HepG2 (cell line): ENCODE data around the gene MORF4L1. TPM values are rescaled to one million over a fixed set of nuclear protein-coding genes. Genes with fewer than 3 reads are reported as not detected.

ENCODE experiments used
- AKAP8 ChIP-seq: sonication (generic); formaldehyde crosslinking; IDR thresholded peaks from 2 replicates; pipeline ENCODE4 v1.5.1; 2020; ENCODE audit warnings: mild to moderate bottlenecking, missing genetic modification reagents
- ARHGAP35 ChIP-seq: sonication (generic); formaldehyde crosslinking; IDR thresholded peaks from 2 replicates; pipeline ENCODE4 v1.9.0; 2022; ENCODE audit warnings: mild to moderate bottlenecking, inconsistent platforms, moderate library complexity, missing genetic modification reagents, borderline replicate concordance
- BCL3 ChIP-seq: sonication (generic); formaldehyde crosslinking; IDR thresholded peaks from 2 replicates; pipeline ENCODE4 v1.5.1; 2020; ENCODE audit warnings: mild to moderate bottlenecking, missing genetic modification reagents, moderate library complexity
- CHD2 ChIP-seq: IDR thresholded peaks from 2 replicates; pipeline ENCODE4 v1.6.1; 2011; ENCODE audit warnings: low read depth, low read length, improper control_type of control experiment
- CREB3 ChIP-seq: sonication (generic); formaldehyde crosslinking; IDR thresholded peaks from 2 replicates; pipeline ENCODE4 v1.5.0; 2020; ENCODE audit warnings: missing genetic modification reagents
- CTCF ChIP-seq: sonication (generic); formaldehyde crosslinking; IDR thresholded peaks from 2 replicates; pipeline ENCODE4 v1.5.0; 2020; ENCODE audit warnings: mild to moderate bottlenecking, missing genetic modification reagents, moderate library complexity
- ELK4 ChIP-seq: sonication (generic); formaldehyde crosslinking; IDR thresholded peaks from 2 replicates; pipeline ENCODE4 v1.9.0; 2021; ENCODE audit warnings: missing genetic modification reagents, borderline replicate concordance
- GATAD2A ChIP-seq: IDR thresholded peaks from 2 replicates; pipeline ENCODE4 v1.6.1; 2016
- GLI4 ChIP-seq: sonication (generic); formaldehyde crosslinking; IDR thresholded peaks from 2 replicates; pipeline ENCODE4 v1.5.1; 2020; ENCODE audit warnings: missing genetic modification reagents, mild to moderate bottlenecking, moderate library complexity, borderline replicate concordance
- GTF2F1 ChIP-seq: fragments of 150-350 bp; IDR thresholded peaks from 2 replicates; pipeline ENCODE4 v1.6.1; 2014; ENCODE audit warnings: low read length
- GTF3A ChIP-seq: sonication (generic); formaldehyde crosslinking; conservative IDR thresholded peaks from 2 replicates; pipeline ENCODE4 v1.4.0; 2020; ENCODE audit warnings: mild to moderate bottlenecking, missing genetic modification reagents
- HNF4G ChIP-seq, 2 experiments: sonication (generic) in 1 of 2; formaldehyde crosslinking in 1 of 2; IDR thresholded peaks; 2 replicates each; pipeline versions ENCODE4 v1.4.0 to v1.6.1; 2011 to 2020; ENCODE audit warnings: borderline replicate concordance in 2 of 2, low read depth in 2 of 2, mild to moderate bottlenecking in 2 of 2, low read length in 1 of 2, missing genetic modification reagents in 1 of 2, moderate library complexity in 1 of 2
- HNRNPK ChIP-seq: fragments of 200-400 bp; formaldehyde crosslinking; IDR thresholded peaks from 2 replicates; pipeline ENCODE4 v1.6.1; 2018; ENCODE audit warnings: low read length, low read depth, moderate library complexity, mild to moderate bottlenecking; ENCODE audit not compliant: poor library complexity, severe bottlenecking
- KLF6 ChIP-seq: IDR thresholded peaks from 2 replicates; pipeline ENCODE4 v1.8.0; 2016; ENCODE audit warnings: missing biosample characterization, missing genetic modification reagents
- MEF2D ChIP-seq: sonication (generic); formaldehyde crosslinking; IDR thresholded peaks from 2 replicates; pipeline ENCODE4 v1.5.1; 2020; ENCODE audit warnings: mild to moderate bottlenecking, missing genetic modification reagents
- PHF8 ChIP-seq: sonication (generic); formaldehyde crosslinking; IDR thresholded peaks from 2 replicates; pipeline ENCODE4 v1.5.0; 2020; ENCODE audit warnings: missing genetic modification reagents
- RELA ChIP-seq: sonication (generic); formaldehyde crosslinking; IDR thresholded peaks from 2 replicates; pipeline ENCODE4 v1.4.0; 2020; ENCODE audit warnings: missing genetic modification reagents
- THAP11 ChIP-seq: IDR thresholded peaks from 2 replicates; pipeline ENCODE4 v1.6.1; 2016; ENCODE audit warnings: missing biosample characterization, missing genetic modification reagents
- TRIM22 ChIP-seq: fragments of 450-650 bp; IDR thresholded peaks from 2 replicates; pipeline ENCODE4 v1.6.1; 2017
- ZNF136 ChIP-seq: sonication (generic); formaldehyde crosslinking; IDR thresholded peaks from 2 replicates; pipeline ENCODE4 v1.8.1; 2022; ENCODE audit warnings: low read depth, mild to moderate bottlenecking, moderate library complexity, missing genetic modification reagents
- polyA plus RNA-seq, 8 experiments: library from polyadenylated mRNA; depleted of rRNA in 3 of 8; stranded (reverse) in 7 of 8; unstranded in 1 of 8; fragments of >200 nt; fragmentation: Illumina TruSeq in 4 of 8; extraction: Trizol in 4 of 8; gene quantifications; 2 replicates each; pipeline versions ENCODE4 v1.2.1 to v1.2.3, GENCODE V29; 2011 to 2016; ENCODE audit warnings: low read depth in 4 of 8, missing spikeins in 1 of 8, mixed read lengths in 1 of 8; ENCODE audit not compliant: insufficient read depth in 1 of 8
- total RNA-seq, 5 experiments: library from RNA; depleted of rRNA; stranded (reverse); fragments of >200 nt; fragmentation: Illumina TruSeq; extraction: Trizol; gene quantifications; 2 replicates each; pipeline ENCODE4 v1.2.3, GENCODE V29; 2016; ENCODE audit warnings: low read depth in 1 of 5
- TF ChIP-seq, protein P1 (sequence below): sonication (generic); formaldehyde crosslinking; conservative IDR thresholded peaks from 2 replicates; pipeline ENCODE4 v1.4.0; 2020; ENCODE audit warnings: mild to moderate bottlenecking, missing genetic modification reagents, moderate library complexity

Gene MORF4L1
- total and polyA plus RNA-seq, 2 of the 13 experiments (the other 11 are each of a cell fraction or from before 2014, with no cell fraction given) = 218 to 219 TPM

DNA sequence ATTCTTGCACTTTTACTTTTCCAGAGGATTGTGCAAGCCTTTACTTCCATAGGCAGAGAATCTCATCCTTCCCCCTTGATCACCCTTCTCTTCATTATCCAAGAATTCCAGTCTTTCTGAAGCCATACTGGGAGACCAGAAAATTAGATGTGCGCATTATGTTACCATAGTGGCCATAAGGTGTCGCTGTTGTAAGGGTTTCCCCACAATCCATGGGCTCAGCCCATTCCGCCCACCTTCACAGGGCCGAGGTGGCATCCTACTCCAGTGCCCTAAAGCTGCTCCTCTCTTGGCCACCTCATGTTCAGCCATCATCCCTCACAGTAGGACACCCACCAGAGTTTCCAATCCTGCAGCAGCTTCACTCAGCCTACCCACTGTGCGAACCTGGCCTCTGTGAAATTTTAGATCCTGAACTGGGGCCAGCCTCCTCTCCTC is 37.1 kb downstream of the MORF4L1 start (continued):
- TF ChIP-seq PHF8 (no peak), CHD2 (no peak), RELA (CRISPR knock-in tag) (no peak), TRIM22 (no peak), GTF3A (CRISPR knock-in tag) (no peak), CREB3 (CRISPR knock-in tag) (no peak), HNRNPK (no peak), GTF2F1 (no peak), ZNF136 (no peak), GATAD2A (CRISPR knock-in tag) (peak; percentile 17; the same call in 1 of the 2 replicates), THAP11 (CRISPR knock-in tag) (no peak), CTCF (CRISPR knock-in tag) (peak; percentile 91), MEF2D (CRISPR knock-in tag) (no peak), GLI4 (no peak), BCL3 (CRISPR knock-in tag) (no peak), AKAP8 (0 out of 2 replicates have a peak, but pooled peaks have one; percentile 58), KLF6 (CRISPR knock-in tag) (no peak), ELK4 (CRISPR knock-in tag) (no peak), ARHGAP35 (CRISPR knock-in tag) (no peak), HNF4G (IDR thresholded peaks at IDR 0.05; ENCODE audit: borderline replicate concordance, low read depth, low read length) (no peak), HNF4G (CRISPR knock-in tag; IDR thresholded peaks at IDR 0.05; ENCODE audit: borderline replicate concordance, low read depth) (no peak)
- TF ChIP-seq, protein P1, sequence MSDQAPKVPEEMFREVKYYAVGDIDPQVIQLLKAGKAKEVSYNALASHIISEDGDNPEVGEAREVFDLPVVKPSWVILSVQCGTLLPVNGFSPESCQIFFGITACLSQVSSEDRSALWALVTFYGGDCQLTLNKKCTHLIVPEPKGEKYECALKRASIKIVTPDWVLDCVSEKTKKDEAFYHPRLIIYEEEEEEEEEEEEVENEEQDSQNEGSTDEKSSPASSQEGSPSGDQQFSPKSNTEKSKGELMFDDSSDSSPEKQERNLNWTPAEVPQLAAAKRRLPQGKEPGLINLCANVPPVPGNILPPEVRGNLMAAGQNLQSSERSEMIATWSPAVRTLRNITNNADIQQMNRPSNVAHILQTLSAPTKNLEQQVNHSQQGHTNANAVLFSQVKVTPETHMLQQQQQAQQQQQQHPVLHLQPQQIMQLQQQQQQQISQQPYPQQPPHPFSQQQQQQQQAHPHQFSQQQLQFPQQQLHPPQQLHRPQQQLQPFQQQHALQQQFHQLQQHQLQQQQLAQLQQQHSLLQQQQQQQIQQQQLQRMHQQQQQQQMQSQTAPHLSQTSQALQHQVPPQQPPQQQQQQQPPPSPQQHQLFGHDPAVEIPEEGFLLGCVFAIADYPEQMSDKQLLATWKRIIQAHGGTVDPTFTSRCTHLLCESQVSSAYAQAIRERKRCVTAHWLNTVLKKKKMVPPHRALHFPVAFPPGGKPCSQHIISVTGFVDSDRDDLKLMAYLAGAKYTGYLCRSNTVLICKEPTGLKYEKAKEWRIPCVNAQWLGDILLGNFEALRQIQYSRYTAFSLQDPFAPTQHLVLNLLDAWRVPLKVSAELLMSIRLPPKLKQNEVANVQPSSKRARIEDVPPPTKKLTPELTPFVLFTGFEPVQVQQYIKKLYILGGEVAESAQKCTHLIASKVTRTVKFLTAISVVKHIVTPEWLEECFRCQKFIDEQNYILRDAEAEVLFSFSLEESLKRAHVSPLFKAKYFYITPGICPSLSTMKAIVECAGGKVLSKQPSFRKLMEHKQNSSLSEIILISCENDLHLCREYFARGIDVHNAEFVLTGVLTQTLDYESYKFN (CRISPR knock-in tag) = no peak
